Fibroblast of villous mesenchyme (primary cell): ENCODE data around the gene TMEM121B. TPM values are rescaled to one million over a fixed set of nuclear protein-coding genes. Genes with fewer than 3 reads are reported as not detected.

ENCODE experiments used
- DNase-seq: peaks from one replicate; pipeline ENCODE4 v3.0.0-alpha.2; 2010; ENCODE audit warnings: low read depth
- H3K4me3 ChIP-seq: 2 replicates; pipeline ENCODE4 v1.5.1; 2011; ENCODE audit warnings: low read depth, mild to moderate bottlenecking, low read length
- CTCF ChIP-seq: IDR thresholded peaks from 2 replicates; pipeline ENCODE4 v1.5.1; 2012; ENCODE audit warnings: low read depth, mild to moderate bottlenecking, low read length; ENCODE audit not compliant: insufficient read depth
- total RNA-seq: library from RNA; depleted of rRNA; stranded (reverse); fragments of >200 nt; gene quantifications from 2 replicates; pipeline ENCODE4 v1.2.3, GENCODE V29; 2012

Gene TMEM121B
- total RNA-seq, 1 donor: under 0.01 TPM

- H3K4me3 ChIP-seq: no peak overlapping the region
- DNase-seq: no peak
- no peak for TF ChIP-seq CTCF
These were observed 8.6 kb downstream of the TMEM121B start for GRCh38 chr22:17112491-17113042.

DNA sequence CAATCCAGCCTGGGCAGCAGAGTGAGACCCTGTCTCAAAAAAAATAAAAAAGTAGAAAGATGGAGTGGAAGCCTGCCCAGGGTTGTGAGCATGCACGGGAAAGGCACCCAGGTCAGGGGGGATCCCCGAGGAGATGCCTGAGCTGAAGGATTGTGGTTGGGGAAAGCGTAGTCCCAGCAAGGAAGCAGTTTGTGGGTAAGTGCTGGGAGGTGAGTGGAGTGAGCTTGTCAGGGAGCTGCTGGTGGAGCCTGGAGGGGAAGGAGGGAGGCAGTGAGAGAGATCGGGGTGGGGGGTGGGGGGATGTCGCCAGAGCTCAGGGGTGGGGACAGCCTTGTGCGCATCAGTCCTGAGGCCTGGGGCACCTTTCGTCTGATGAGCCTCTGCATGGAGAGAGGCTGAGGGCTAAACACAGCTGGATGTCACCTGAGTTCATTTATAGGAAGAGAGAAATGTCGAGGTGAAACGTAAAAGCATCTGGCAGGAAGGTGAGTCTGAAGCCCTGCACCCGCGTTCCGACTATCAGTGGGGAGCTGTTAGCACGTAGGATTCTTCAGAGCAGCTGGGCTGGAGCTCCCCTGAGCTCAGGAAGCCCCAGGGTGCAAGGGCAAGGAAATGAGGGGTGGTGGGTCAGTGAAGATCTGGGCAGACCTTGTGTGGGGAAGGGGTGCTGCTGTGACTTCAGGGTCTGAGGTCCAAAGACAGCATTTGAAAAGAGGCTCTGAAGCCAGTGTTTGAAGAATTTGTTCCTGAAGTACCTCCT is 10.2 kb downstream of the TMEM121B start:
- DNase-seq: no peak
- no peak overlapping the region for H3K4me3 ChIP-seq
- TF ChIP-seq CTCF: no peak

DNA sequence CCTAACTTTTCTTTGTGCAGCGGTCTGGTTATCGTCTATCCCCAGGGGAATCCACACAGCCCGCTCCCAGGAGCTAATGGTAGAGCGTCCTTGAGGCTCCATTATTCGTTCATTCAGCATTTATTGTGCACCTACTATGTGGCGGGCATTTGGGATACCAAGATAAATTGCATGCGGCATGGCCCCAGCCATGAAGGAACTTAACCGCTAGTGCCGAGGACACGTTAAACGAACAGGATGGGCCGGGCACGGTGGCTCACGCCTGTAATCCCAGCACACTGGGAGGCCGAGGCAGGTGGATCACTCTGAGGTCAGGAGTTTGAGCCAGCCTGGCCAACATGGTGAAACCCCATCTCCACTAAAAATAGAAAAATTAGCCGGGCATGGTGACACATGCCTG is 11.2 kb downstream of the TMEM121B start:
- no peak overlapping the region for H3K4me3 ChIP-seq
- TF ChIP-seq CTCF: no peak
- DNase-seq: no peak

DNA sequence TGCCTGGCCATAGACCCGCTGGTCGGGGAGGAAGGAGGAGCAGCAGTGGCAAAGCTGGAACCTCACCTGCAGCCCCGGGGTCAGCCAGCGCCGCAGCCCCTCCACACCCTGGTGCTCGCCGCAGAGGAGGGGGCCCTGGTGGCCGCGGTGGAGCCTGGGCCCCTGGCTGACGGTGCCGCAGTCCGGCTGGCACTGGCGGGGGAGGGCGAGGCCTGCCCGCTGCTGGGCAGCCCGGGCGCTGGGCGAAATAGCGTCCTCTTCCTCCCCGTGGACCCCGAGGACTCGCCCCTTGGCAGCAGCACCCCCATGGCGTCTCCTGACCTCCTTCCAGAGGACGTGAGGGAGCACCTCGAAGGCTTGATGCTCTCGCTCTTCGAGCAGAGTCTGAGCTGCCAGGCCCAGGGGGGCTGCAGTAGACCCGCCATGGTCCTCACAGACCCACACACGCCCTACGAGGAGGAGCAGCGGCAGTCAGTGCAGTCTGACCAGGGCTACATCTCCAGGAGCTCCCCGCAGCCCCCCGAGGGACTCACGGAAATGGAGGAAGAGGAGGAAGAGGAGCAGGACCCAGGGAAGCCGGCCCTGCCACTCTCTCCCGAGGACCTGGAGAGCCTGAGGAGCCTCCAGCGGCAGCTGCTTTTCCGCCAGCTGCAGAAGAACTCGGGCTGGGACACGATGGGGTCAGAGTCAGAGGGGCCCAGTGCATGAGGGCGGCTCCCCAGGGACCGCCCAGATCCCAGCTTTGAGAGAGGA is 11.9 kb downstream of the TMEM121B start:
- no peak for TF ChIP-seq CTCF
- H3K4me3 ChIP-seq: no peak overlapping the region
- no peak for DNase-seq

DNA sequence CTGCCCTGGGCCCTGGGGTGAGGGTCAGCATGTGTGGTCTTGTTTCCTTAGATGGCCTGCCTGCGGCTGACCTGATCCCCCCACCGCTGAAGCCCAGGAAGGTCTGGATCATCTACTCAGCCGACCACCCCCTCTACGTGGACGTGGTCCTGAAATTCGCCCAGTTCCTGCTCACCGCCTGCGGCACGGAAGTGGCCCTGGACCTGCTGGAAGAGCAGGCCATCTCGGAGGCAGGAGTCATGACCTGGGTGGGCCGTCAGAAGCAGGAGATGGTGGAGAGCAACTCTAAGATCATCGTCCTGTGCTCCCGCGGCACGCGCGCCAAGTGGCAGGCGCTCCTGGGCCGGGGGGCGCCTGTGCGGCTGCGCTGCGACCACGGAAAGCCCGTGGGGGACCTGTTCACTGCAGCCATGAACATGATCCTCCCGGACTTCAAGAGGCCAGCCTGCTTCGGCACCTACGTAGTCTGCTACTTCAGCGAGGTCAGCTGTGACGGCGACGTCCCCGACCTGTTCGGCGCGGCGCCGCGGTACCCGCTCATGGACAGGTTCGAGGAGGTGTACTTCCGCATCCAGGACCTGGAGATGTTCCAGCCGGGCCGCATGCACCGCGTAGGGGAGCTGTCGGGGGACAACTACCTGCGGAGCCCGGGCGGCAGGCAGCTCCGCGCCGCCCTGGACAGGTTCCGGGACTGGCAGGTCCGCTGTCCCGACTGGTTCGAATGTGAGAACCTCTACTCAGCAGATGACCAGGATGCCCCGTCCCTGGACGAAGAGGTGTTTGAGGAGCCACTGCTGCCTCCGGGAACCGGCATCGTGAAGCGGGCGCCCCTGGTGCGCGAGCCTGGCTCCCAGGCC is 12.7 kb downstream of the TMEM121B start:
- TF ChIP-seq CTCF: no peak
- no peak for DNase-seq
- H3K4me3 ChIP-seq: no peak overlapping the region

GRCh38 chr22:17107547-17107810 is 13.7 kb downstream of the TMEM121B start:
- no peak for DNase-seq
- TF ChIP-seq CTCF: no peak
- H3K4me3 ChIP-seq: no peak overlapping the region
